A549 (cell line): ENCODE measurements around the gene ZNF638. TPM values are rescaled to one million over a fixed set of nuclear protein-coding genes. Genes with fewer than 3 reads are reported as not detected.

Experiments used
- ATAC-seq, 2 experiments: fragments of 200-7000 bp in 1 of 2; fragments of >200 bp in 1 of 2; cut with Nextera tagmentation in 1 of 2; cut with Tn5 transposase in 1 of 2; 3 replicates each; pipeline versions ENCODE4 v1.8.0 to v1.9.1; 2018 to 2020; ENCODE audit warnings: mild to moderate bottlenecking in 1 of 2, moderate library complexity in 1 of 2
- CTCF ChIA-PET: fragments of 300-600 bp; sonication (Branson Sonifier 250); formaldehyde crosslinking; extraction: SDS; loops from one replicate; lab custom pipeline; 2021; ENCODE audit warnings: antibody characterized with exemption, inconsistent platforms; lab: Yijun Ruan, JAX
- POLR2A ChIA-PET: fragments of 350-600 bp; formaldehyde crosslinking; extraction: SDS; loops from one replicate; lab custom pipeline; 2021; ENCODE audit warnings: antibody characterized with exemption, inconsistent platforms; lab: Yijun Ruan, JAX
- DNase-seq, 2 experiments: peaks; one replicate each; pipeline versions ENCODE4 v3.0.0 to v3.0.0-alpha.2; 2011 to 2016; ENCODE audit warnings: low read depth in 1 of 2, low spot score in 1 of 2
- FAIRE-seq: peaks from 2 replicates; lab custom pipeline; 2011; peaks lifted over from hg19 to GRCh38; lab: Jason Lieb, UNC
- H3K27ac ChIP-seq, 2 experiments: fragments of >200 bp; sonication (Bioruptor Twin); formaldehyde crosslinking; 3 replicates each; pipeline ENCODE4 v1.5.1; 2016 to 2017
- H3K4me1 ChIP-seq: fragments of >200 bp; sonication (Bioruptor Twin); formaldehyde crosslinking; 3 replicates; pipeline ENCODE4 v1.6.1; 2016
- H3K4me2 ChIP-seq: fragments of >200 bp; sonication (Bioruptor Twin); formaldehyde crosslinking; 3 replicates; pipeline ENCODE4 v1.6.1; 2016
- H3K4me3 ChIP-seq: fragments of >200 bp; sonication (Bioruptor Twin); formaldehyde crosslinking; 3 replicates; pipeline ENCODE4 v1.5.1; 2016
- H3K9me3 ChIP-seq: fragments of >200 bp; sonication (Bioruptor Twin); formaldehyde crosslinking; 3 replicates; pipeline ENCODE4 v1.6.1; 2016
- BHLHE40 ChIP-seq: IDR thresholded peaks from 2 replicates; pipeline ENCODE4 v1.6.1; 2012; ENCODE audit warnings: low read depth, low read length, inconsistent platforms
- CBX8 ChIP-seq: fragments of 200-600 bp; sonication (generic); IDR thresholded peaks from 2 replicates; pipeline ENCODE4 v1.6.1; 2016
- CHD4 ChIP-seq: fragments of 200-600 bp; sonication (generic); IDR thresholded peaks from 2 replicates; pipeline ENCODE4 v1.6.1; 2016; ENCODE audit warnings: antibody characterized with exemption, mild to moderate bottlenecking, borderline replicate concordance
- E2F6 ChIP-seq: IDR thresholded peaks from 2 replicates; pipeline ENCODE4 v1.6.1; 2012; ENCODE audit warnings: low read depth, borderline replicate concordance
- EP300 ChIP-seq, 2 experiments: fragments of >200 bp; sonication (Bioruptor Twin); formaldehyde crosslinking; IDR thresholded peaks; 2 replicates in 1 of 2; 3 replicates in 1 of 2; pipeline ENCODE4 v1.6.1; 2016 to 2017
- GATA3 ChIP-seq: IDR thresholded peaks from 2 replicates; pipeline ENCODE4 v1.6.1; 2012; ENCODE audit warnings: borderline replicate concordance
- HES2 ChIP-seq: fragments of >200 bp; sonication (Bioruptor Twin); formaldehyde crosslinking; IDR thresholded peaks from 2 replicates; pipeline ENCODE4 v1.6.1; 2016
- HEYL ChIP-seq: fragments of 250-450 bp; sonication (Bioruptor Pico); IDR thresholded peaks from 2 replicates; pipeline ENCODE4 v1.8.0; 2021; ENCODE audit warnings: mild to moderate bottlenecking, moderate library complexity
- JUN ChIP-seq, 2 experiments: fragments of >200 bp; sonication (Bioruptor Twin); formaldehyde crosslinking; IDR thresholded peaks; 2 replicates in 1 of 2; 3 replicates in 1 of 2; pipeline ENCODE4 v1.6.1; 2016 to 2017
- JUNB ChIP-seq: fragments of >200 bp; sonication (Bioruptor Twin); formaldehyde crosslinking; IDR thresholded peaks from 2 replicates; pipeline ENCODE4 v1.6.1; 2016
- KDM1A ChIP-seq: fragments of 200-600 bp; sonication (generic); IDR thresholded peaks from 2 replicates; pipeline ENCODE4 v1.6.1; 2016; ENCODE audit warnings: low read depth, mild to moderate bottlenecking
- PHF8 ChIP-seq: fragments of 200-600 bp; sonication (generic); IDR thresholded peaks from 2 replicates; pipeline ENCODE4 v1.6.1; 2016; ENCODE audit warnings: low read depth, mild to moderate bottlenecking, antibody characterized with exemption, moderate library complexity, borderline replicate concordance
- POLR2AphosphoS2 ChIP-seq: conservative IDR thresholded peaks from 2 replicates; pipeline ENCODE4 v1.6.1; 2012; ENCODE audit warnings: low read length, improper control_type of control experiment, inconsistent platforms
- RARB ChIP-seq: fragments of 250-450 bp; sonication (Bioruptor Pico); IDR thresholded peaks from 2 replicates; pipeline ENCODE4 v1.8.0; 2021; ENCODE audit warnings: mild to moderate bottlenecking, moderate library complexity
- REST ChIP-seq: fragments of 200-600 bp; sonication (generic); IDR thresholded peaks from 2 replicates; pipeline ENCODE4 v1.6.1; 2016; ENCODE audit warnings: antibody characterized with exemption, mild to moderate bottlenecking, moderate library complexity
- RFX5 ChIP-seq: fragments of 450-650 bp; IDR thresholded peaks from 2 replicates; pipeline ENCODE4 v1.7.1; 2014; ENCODE audit warnings: antibody characterized with exemption, mild to moderate bottlenecking, moderate library complexity
- ZFP36 ChIP-seq: fragments of 450-650 bp; IDR thresholded peaks from 2 replicates; pipeline ENCODE4 v1.6.1; 2014; ENCODE audit warnings: borderline replicate concordance; ENCODE audit not compliant: partially characterized antibody
- WGBS: methylation state at CpG from one replicate; pipeline ENCODE4 v1.1.6; 2017; ENCODE audit errors: missing lambda C conversion rate; 5-methylcytosine and 5-hydroxymethylcytosine counted together
- polyA plus RNA-seq, 4 experiments: library from polyadenylated mRNA; depleted of rRNA in 3 of 4; stranded (reverse); fragments of >200 nt; fragmentation: RNase III in 1 of 4; extraction: RNeasy Plus Mini Kit Qiagen cat#74134 plus additional on column Dnase treatment in 1 of 4; gene quantifications; 2 replicates in 3 of 4; 3 replicates in 1 of 4; pipeline ENCODE4 v1.2.3, GENCODE V29; 2011 to 2017

Gene ZNF638
- polyA plus RNA-seq, 2 of the 4 experiments (the other 2 are of a cell fraction) = 74.2 to 160 TPM

GRCh38 chr2:71360434-71360975 is 28.9 kb downstream of the ZNF638 start:
- Histone ChIP-seq H3K27ac (no peak overlapping the region), H3K9me3 (no peaks in the 10 kb centered on the region), H3K4me3 (no peak overlapping the region), H3K4me2 (no peak overlapping the region), H3K4me1 (peaks cover 6% of the 10 kb centered on the region; the same call in 1 of the 3 replicates)
- no peak for ATAC-seq
- WGBS = 65% methylated on average over 3 of the region's 3 CpGs
- TF ChIP-seq BHLHE40 = no peak
- no peak for TF ChIP-seq POLR2AphosphoS2
- TF ChIP-seq ZFP36 = no peak
- no peak for TF ChIP-seq JUN (IDR thresholded peaks at IDR 0.05)
- no peak for TF ChIP-seq CBX8
- TF ChIP-seq RARB = no peak
- TF ChIP-seq GATA3 = no peak
- TF ChIP-seq CHD4 = no peak
- no peak for TF ChIP-seq EP300 (IDR thresholded peaks at IDR 0.05)
- FAIRE-seq = no peak
- POLR2A ChIA-PET = no interaction called here
- no peak for DNase-seq
- CTCF ChIA-PET = interaction anchor here (1.0 to 1.1 kb wide), 2 partner anchors 29 kb away, joined by 3 read pairs; partner anchors contain the start of gene ZNF638

GRCh38 chr2:71361631-71362030 is 30.0 kb downstream of the ZNF638 start:
- no peak for FAIRE-seq
- POLR2A ChIA-PET = no interaction called here

More at GRCh38 chr2:71361631-71362030, 30.0 kb downstream of the ZNF638 start:
- no peak for TF ChIP-seq HEYL (CRISPR knock-in tag)
- no peak for TF ChIP-seq REST
- TF ChIP-seq KDM1A = no peak
- no peak for TF ChIP-seq PHF8
- TF ChIP-seq RFX5 = no peak
- TF ChIP-seq E2F6 = no peak
- TF ChIP-seq BHLHE40 = no peak
- no peak for TF ChIP-seq JUNB
- no peak for TF ChIP-seq HES2
- no peak overlapping the region for H3K27ac ChIP-seq
- no peaks in the 10 kb centered on the region for H3K9me3 ChIP-seq
- DNase-seq = no peak
- 88% methylated on average over 3 of the region's 3 CpGs for WGBS
- CTCF ChIA-PET = interaction anchor here (1.1 kb wide), 1 partner anchor 30 kb away, joined by 3 read pairs; the partner anchor contains the start of gene ZNF638
- no peak overlapping the region for H3K4me3 ChIP-seq
- no peak overlapping the region for H3K4me2 ChIP-seq
- ATAC-seq = no peak
- H3K4me1 ChIP-seq = peaks cover 6% of the 10 kb centered on the region; the same call in 1 of the 3 replicates
